Left lung (tissue), 10 donors: ENCODE measurements around the gene NUCB2. TPM values are rescaled to one million over a fixed set of nuclear protein-coding genes. Genes with fewer than 3 reads are reported as not detected.
"Not testable (repeated sequence)": the region's sequence is repeated elsewhere in the genome, so short reads cannot be mapped to it uniquely, and the experiment has no call there.

Experiments
- ATAC-seq: fragments of 200-7000 bp; cut with Tn5 transposase; one replicate; pipeline ENCODE4 v1.9.1; 2020; ENCODE audit warnings: moderate library complexity
- DNase-seq, 4 donors: peaks; one replicate each; pipeline ENCODE4 v3.0.0-alpha.2; 2013 to 2020
- H3K27ac ChIP-seq, 2 donors: fragments of 200-600 bp; sonication (generic) in 1 of 2; one replicate each; pipeline versions ENCODE4 v1.5.0 to v1.8.0; 2020 to 2021
- H3K27me3 ChIP-seq, 2 donors: fragments of 200-600 bp; sonication (generic) in 1 of 2; one replicate each; pipeline versions ENCODE4 v1.5.0 to v1.8.0; 2020 to 2021
- H3K36me3 ChIP-seq, 2 donors: fragments of 200-600 bp; sonication (generic) in 1 of 2; one replicate each; pipeline versions ENCODE4 v1.5.0 to v1.8.0; 2020 to 2021
- H3K4me1 ChIP-seq, 2 donors: fragments of 200-600 bp; one replicate each; pipeline ENCODE4 v1.8.0; 2021
- H3K4me3 ChIP-seq, 2 donors: fragments of 200-600 bp; sonication (generic) in 1 of 2; one replicate each; pipeline versions ENCODE4 v1.5.0 to v1.8.0; 2020 to 2021; ENCODE audit warnings: mild to moderate bottlenecking in 1 of 2
- H3K9me3 ChIP-seq, 2 donors: fragments of 200-600 bp; sonication (generic) in 1 of 2; one replicate each; pipeline versions ENCODE4 v1.5.0 to v1.8.0; 2020 to 2021
- intact Hi-C, 2 donors: fragments of 100-400 bp; cut with DNase I; formaldehyde crosslinking; loops; one replicate each; pipeline versions ENCODE4 v1.11.2 to v1.14.2; 2022
- polyA plus RNA-seq, 6 donors: library from polyadenylated mRNA; unstranded; fragments of 120-200 nt; gene quantifications; one replicate each; pipeline ENCODE4 v1.2.1, GENCODE V29; 2013; ENCODE audit not compliant: insufficient read length in 6 of 6
- total RNA-seq, 2 donors: library from RNA; stranded (reverse); fragmentation: NEBNext Ultra II Directional; extraction: Animal tissue kit (Norgen Biotek cat#: 25700); gene quantifications; one replicate each; pipeline ENCODE4 v1.2.1, GENCODE V29; 2021
- TF ChIP-seq, protein P1 (sequence below), 2 donors: fragments of 200-600 bp; sonication (generic) in 1 of 2; IDR thresholded peaks; one replicate each; pipeline versions ENCODE4 v1.5.0 to v1.8.0; 2021; ENCODE audit warnings: antibody characterized with exemption in 2 of 2
- donor health status: DM: no; HTN: yes; CAD: no.
- donor health status: DM: no; HTN: no; CAD: no.

NUCB2 gene
- total and polyA plus RNA-seq, 8 donors = 77.3 to 132 (median 93.4) TPM

DNA sequence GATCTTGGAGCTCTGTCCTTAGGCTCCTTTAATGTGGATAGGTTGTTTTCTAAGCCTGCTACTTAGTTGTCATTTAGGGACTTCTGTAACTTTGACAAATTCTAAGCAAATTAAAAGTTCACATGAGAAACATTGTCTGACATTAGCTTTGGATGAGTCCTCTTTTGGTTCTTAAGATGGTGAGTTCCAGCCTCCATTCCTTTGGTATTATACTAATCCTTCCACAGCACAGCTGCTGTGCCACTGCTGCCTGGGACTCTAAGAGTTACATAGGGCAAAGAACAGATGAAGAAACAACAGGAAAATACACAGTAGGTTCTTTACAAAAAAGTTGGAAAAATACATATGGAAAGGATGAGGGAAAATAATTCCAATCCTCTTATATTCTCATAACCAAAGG is 43.4 kb upstream of the NUCB2 start:
- DNase-seq (no peak), ATAC-seq (no peak)
- TF ChIP-seq, protein P1, sequence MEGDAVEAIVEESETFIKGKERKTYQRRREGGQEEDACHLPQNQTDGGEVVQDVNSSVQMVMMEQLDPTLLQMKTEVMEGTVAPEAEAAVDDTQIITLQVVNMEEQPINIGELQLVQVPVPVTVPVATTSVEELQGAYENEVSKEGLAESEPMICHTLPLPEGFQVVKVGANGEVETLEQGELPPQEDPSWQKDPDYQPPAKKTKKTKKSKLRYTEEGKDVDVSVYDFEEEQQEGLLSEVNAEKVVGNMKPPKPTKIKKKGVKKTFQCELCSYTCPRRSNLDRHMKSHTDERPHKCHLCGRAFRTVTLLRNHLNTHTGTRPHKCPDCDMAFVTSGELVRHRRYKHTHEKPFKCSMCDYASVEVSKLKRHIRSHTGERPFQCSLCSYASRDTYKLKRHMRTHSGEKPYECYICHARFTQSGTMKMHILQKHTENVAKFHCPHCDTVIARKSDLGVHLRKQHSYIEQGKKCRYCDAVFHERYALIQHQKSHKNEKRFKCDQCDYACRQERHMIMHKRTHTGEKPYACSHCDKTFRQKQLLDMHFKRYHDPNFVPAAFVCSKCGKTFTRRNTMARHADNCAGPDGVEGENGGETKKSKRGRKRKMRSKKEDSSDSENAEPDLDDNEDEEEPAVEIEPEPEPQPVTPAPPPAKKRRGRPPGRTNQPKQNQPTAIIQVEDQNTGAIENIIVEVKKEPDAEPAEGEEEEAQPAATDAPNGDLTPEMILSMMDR (IDR thresholded peaks at IDR 0.05) = no peak
- H3K27ac ChIP-seq = no peak overlapping the region
- H3K4me3 ChIP-seq = no peak overlapping the region
- H3K27me3 ChIP-seq = no peaks in the 10 kb centered on the region
- no peaks in the 10 kb centered on the region for H3K9me3 ChIP-seq
- intact Hi-C loops = no loop called here
- H3K36me3 ChIP-seq = no peaks in the 10 kb centered on the region
- peaks cover 0 to 12% of the 10 kb centered on the region in 2 donors for H3K4me1 ChIP-seq

DNA sequence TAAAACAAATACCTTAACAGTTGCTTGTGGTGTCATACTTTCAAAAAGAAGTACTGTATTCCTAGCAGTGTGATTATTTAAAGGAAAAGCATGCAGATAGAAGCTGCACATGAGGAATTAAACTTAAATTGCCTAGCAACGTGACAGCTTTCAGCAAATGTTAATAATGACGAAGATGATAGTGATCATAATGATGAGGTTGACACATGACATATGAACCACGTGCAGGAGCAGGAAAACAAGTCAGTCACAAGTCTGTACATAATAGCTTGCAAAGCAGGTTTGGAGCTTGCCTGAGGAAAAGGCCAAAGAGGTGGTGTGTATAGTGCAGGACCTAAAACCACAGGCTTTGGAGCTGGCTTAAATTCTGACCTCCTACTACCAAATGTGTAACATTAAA is 38.2 kb upstream of the NUCB2 start:
- H3K9me3 ChIP-seq = no peaks in the 10 kb centered on the region
- H3K27ac ChIP-seq = no peak overlapping the region
- no peaks in the 10 kb centered on the region for H3K27me3 ChIP-seq
- TF ChIP-seq, protein P1 (IDR thresholded peaks at IDR 0.05) = no peak
- intact Hi-C loops = no loop called here
- ATAC-seq (no peak), DNase-seq (no peak)
- no peaks in the 10 kb centered on the region for H3K36me3 ChIP-seq
- H3K4me1 ChIP-seq = no peaks in the 10 kb centered on the region
- no peak overlapping the region for H3K4me3 ChIP-seq

DNA sequence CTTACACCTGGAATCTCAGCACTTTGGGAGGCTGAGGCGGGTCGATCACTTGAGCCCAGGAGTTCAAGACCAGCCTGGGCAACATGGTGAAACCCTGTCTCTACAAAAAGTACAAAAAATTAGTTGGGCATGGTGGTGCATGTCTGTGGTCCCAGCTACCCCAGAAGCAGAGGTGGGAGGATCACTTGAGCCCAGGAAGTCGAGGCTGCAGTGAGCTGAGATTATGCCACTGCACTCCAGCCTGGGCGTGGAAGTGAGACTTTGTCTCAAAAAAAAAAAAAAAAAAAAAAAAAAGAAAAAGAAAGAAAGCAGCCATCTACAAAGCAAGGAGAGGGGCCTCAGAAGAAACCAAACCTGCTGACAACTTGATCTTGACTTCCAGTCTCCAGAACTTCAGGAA is 36.6 kb upstream of the NUCB2 start:
- intact Hi-C loops, H3K4me3 ChIP-seq, H3K36me3 ChIP-seq, H3K27me3 ChIP-seq, H3K4me1 ChIP-seq, H3K27ac ChIP-seq, DNase-seq, ATAC-seq, H3K9me3 ChIP-seq: not testable (repeated sequence)

DNA sequence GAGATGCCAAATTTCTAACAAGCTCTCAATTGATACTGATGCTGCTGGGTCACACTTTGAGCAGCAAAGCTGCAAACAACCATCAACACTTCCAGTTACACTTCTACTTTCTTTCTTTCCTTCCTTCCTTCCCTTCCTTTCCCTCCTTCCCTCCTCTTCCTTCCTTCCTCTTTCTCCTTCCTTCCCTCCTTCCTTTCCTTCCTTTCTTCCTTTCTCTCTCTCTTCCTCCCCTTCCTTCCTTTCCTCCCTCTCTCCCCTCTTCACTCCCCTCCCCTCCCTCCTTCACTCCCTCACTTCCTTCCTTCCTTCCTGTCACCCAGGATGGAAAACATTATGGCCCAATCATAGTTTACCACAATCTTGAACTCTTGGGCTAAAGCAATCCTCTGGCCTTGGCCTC is 35.8 kb upstream of the NUCB2 start:
- H3K36me3 ChIP-seq = no peaks in the 10 kb centered on the region
- intact Hi-C loops = no loop called here
- H3K4me3 ChIP-seq = no peak overlapping the region
- no peaks in the 10 kb centered on the region for H3K9me3 ChIP-seq
- no peak for ATAC-seq
- H3K4me1 ChIP-seq = no peaks in the 10 kb centered on the region
- no peaks in the 10 kb centered on the region for H3K27me3 ChIP-seq
- no peak for DNase-seq
- TF ChIP-seq, protein P1 (IDR thresholded peaks at IDR 0.05) = no peak
- no peak overlapping the region for H3K27ac ChIP-seq

DNA sequence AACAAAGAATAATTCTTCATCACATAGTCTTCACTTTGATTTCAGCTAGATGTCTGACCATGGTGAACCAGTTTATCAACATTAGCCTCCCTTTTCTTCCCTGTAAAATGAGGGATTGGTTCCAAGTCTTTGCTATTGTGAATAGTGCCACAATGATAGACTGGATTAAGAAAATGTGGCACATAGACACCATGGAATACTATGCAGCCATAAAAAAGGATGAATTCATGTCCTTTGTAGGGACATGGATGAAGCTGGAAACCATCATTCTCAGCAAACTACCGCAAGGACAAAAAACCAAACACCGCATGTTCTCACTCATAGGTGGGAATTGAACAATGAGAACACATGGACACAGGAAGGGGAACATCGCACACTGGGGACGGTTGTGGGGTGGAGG is 33.6 kb upstream of the NUCB2 start:
- intact Hi-C loops, DNase-seq, ATAC-seq: not testable (repeated sequence)

DNA sequence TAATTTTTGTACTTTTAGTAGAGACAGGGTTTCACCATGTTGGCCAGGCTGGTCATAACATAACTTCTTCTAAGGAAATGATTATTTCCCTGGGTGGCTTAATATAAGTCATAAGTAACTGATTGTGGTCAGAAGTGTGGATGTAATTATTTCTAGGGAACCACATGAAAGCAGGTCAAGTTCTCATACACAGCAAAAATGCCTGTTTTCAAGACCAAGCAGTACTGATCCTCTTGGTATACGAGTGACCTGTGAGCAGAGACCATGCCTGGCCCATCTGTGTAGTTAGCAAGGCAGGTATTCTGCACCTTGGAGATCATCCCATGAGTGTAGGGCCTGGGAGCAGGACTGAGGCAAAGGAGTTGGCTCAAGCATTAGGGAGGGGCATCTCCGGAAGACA is 32.5 kb upstream of the NUCB2 start:
- TF ChIP-seq, protein P1 (IDR thresholded peaks at IDR 0.05) = no peak
- no peaks in the 10 kb centered on the region for H3K27me3 ChIP-seq
- no peak overlapping the region for H3K27ac ChIP-seq
- H3K4me3 ChIP-seq = no peak overlapping the region
- no peak for DNase-seq
- no peak for ATAC-seq
- intact Hi-C loops = no loop called here
- H3K36me3 ChIP-seq = no peaks in the 10 kb centered on the region
- no peaks in the 10 kb centered on the region for H3K4me1 ChIP-seq
- no peaks in the 10 kb centered on the region for H3K9me3 ChIP-seq

More for the DNA sequence above, 33.6 kb upstream of the NUCB2 start:
- not testable (repeated sequence) for H3K4me3 ChIP-seq, H3K4me1 ChIP-seq, H3K36me3 ChIP-seq, H3K9me3 ChIP-seq, H3K27me3 ChIP-seq, H3K27ac ChIP-seq
